DLD1 (cell line): ENCODE results near the gene ARHGAP19.

Experiments used
- in situ Hi-C: cut with HindIII; loops from 2 replicates; pipeline ENCODE4 v1.10.0; 2017; ENCODE audit warnings: low sequenced_read_pairs

Gene ARHGAP19

GRCh38 chr10:97292097-97292861 is at the start of gene ARHGAP19:
Gene ARHGAP19 (minus strand): TSS chr10:97292637. CDS start chr10:97292627, 10 bp downstream.
- in situ Hi-C loops: no loop called here

GRCh38 chr10:97341416-97341815 is 49.0 kb upstream of the ARHGAP19 start:
- in situ Hi-C loops: no loop called here

GRCh38 chr10:97338041-97338440 is 45.6 kb upstream of the ARHGAP19 start:
- in situ Hi-C loops: no loop called here

DNA sequence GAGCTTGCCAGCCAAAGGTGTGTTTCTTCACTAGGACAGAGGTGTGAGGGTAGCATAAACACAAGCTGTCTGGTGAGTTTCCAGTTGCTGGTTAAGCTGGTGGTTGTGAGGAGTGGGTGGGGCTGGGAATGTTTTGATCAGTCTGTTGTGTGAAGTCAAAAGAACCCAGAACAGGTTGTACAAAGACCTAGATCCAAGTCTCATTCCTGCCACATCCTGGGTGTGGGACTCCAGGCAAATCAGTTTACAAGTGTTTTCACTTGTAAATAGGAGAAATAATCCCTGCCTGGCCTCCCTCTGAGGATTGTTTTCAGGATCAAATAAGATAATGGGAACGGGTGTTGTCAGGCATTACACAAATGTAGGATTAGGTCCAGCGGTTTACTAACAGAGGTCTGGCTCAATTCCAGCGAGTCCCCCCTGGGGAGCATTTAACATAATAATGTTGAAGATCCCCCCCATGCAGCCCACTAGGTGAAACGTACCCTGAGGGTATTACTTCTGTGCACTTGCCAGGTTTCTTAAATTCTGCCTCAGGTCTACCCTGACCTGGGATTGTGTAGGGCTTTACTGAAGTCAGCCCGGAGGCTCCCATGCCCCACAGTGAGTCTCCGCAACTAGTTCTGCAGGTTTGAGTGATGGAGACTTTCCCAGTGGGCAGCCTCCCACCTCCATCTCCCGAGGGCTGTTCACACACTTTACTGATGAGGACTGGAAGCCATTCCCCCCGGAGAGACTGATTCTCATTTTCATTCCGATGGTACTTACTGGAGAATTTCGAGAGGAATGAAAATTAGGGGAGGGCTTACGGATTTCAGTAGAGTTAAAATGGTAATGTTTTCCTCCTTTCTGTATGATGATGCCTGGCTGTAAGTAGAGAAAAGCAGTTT is 44.8 kb upstream of the ARHGAP19 start:
- in situ Hi-C loops: no loop called here

- in situ Hi-C loops: no loop called here
These were observed 44.0 kb upstream of the ARHGAP19 start for GRCh38 chr10:97336446-97336845.

DNA sequence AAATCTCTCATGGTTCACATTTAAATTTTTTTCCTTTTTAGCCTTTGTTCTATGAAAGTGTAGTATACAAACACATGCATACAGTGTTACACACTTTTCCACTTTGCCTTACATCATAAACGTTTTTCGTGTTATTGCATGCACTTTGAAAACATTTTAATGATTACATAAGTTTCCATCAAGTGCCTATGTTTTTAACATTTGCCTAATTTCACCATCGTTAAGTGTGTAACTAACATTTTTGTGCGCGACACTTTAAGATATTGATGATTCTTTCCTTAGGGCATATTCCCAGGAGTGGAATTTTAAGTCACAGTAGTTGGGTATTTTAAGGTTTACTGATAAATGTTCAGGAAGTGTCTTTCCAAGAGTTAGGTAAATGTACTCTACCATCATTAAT is 43.6 kb upstream of the ARHGAP19 start:
- in situ Hi-C loops: no loop called here

- in situ Hi-C loops: no loop called here
These were observed 42.8 kb upstream of the ARHGAP19 start for GRCh38 chr10:97335188-97335619.

GRCh38 chr10:97334370-97335175 is 42.1 kb upstream of the ARHGAP19 start, which contains the start of gene FRAT2:
Gene FRAT2 (minus strand): TSS chr10:97334729. CDS start chr10:97334572, 157 bp downstream.
- in situ Hi-C loops: no loop called here

GRCh38 chr10:97333601-97334369 is 41.3 kb upstream of the ARHGAP19 start:
- in situ Hi-C loops: no loop called here

- in situ Hi-C loops: no loop called here
These were observed 40.8 kb upstream of the ARHGAP19 start for GRCh38 chr10:97333351-97333600.

DNA sequence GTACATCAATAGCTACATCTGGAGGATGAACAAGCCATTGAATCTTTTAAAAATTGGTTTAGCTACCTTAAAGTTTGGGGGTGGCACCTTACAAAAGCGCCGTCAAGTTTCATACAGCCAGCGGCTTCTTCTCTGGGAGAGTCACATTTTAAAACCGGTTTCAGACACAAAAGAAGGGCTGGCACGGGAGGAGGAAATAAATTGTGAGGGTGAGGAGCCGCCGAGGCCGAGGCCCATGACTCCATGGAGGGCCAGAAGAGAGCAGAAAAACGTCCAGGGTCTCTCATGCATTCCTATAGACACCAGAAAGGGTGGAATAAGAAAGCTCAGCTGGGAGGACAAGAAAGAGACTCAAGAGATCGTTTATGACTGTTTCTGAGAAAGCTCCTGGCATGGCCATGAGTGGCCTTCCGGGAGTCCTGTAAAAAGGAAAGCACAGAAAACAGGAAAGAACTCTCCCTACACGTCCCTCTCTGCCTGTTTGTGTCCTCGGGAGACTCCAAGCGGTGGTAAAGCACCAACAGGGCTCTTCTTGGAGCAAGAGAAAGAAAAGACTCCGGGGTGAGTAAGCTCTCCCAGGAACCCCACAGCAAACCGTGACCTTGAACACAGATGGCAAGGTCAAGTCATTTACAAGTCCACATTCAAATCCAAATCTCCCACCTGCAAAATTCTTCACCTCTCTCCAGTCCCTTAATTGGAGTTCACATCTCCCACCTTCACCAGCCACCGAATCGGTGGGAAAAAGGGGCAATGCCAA is 40.3 kb upstream of the ARHGAP19 start:
- in situ Hi-C loops: no loop called here

GRCh38 chr10:97331153-97331703 is 38.8 kb upstream of the ARHGAP19 start:
- in situ Hi-C loops: no loop called here

DNA sequence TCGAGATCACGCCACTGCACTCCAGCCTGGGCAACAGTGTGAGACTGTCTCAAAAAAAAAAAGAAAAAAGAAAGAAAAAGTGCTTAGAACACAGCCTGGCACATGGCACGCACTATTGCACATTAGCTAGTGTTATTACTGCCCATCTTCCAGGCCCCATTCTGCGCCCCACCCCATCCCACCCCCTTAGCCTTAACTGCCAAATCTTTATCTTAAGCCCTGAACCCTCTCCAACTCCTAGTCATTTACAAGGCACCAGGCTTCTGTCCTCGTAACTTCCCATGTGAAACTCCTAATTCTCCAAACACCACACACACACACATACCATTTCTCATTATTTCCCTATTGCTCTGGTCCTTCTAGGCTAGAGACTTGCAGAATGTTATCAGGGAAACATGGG is 37.3 kb upstream of the ARHGAP19 start:
- in situ Hi-C loops: no loop called here

GRCh38 chr10:97328646-97329453 is 36.4 kb upstream of the ARHGAP19 start:
- in situ Hi-C loops: no loop called here

GRCh38 chr10:97327348-97328294 is 35.2 kb upstream of the ARHGAP19 start:
- in situ Hi-C loops: no loop called here

GRCh38 chr10:97325754-97326153 is 33.3 kb upstream of the ARHGAP19 start:
- in situ Hi-C loops: no loop called here

GRCh38 chr10:97323501-97323900 is 31.1 kb upstream of the ARHGAP19 start:
- in situ Hi-C loops: no loop called here

GRCh38 chr10:97321804-97322190 is 29.4 kb upstream of the ARHGAP19 start:
- in situ Hi-C loops: no loop called here
